ENCODE data around the gene DALRD3.

- TF ChIP-seq CTCF (conservative IDR thresholded peaks at IDR 0.05; ENCODE audit: low read depth, low read length) (no peak), EZH2 (IDR thresholded peaks at IDR 0.05; ENCODE audit: borderline replicate concordance, low read depth, low read length, poor library complexity, severe bottlenecking) (no peak)
These were observed 47.8 kb downstream of the DALRD3 start for GRCh38 chr3:48970586-48970985.

Data from A673 (cell line).